ENCODE data around the gene PKP1. TPM values are rescaled to one million over a fixed set of nuclear protein-coding genes. Genes with fewer than 3 reads are reported as not detected.

Gene PKP1
- total RNA-seq, 1 donor from 2014 or later = 0.02 TPM

DNA sequence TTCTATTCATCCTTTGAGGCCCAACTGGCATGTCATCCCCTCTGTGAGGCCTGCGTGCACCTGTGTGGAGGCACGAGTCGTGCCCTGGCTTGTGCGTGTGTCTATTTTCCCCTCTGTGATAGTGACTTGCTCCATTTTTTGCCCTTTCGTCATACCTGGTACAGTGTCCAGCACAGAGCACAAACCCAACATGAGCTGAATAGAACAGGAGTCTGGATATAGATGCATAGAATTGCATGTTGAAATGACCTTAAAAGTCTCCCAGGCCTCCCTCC, 61.7 kb downstream of the PKP1 start:
- no peaks in the 10 kb centered on the region for H3K79me2 ChIP-seq (ENCODE audit: low read depth)
- no peak overlapping the region for H3K4me3 Mint-ChIP-seq
- peaks cover 3% of the 10 kb centered on the region for H3K9me3 Mint-ChIP-seq
- no peaks in the 10 kb centered on the region for H4K20me1 ChIP-seq (ENCODE audit: low read depth)
- no peak overlapping the region for H3K27ac Mint-ChIP-seq
- no peak overlapping the region for H3K4me2 ChIP-seq
- H3F3A ChIP-seq (ENCODE audit: low read depth) = peaks cover 3% of the 10 kb centered on the region
- no peaks in the 10 kb centered on the region for H3K36me3 ChIP-seq
- H3K9me3 ChIP-seq (ENCODE audit: low read depth) = no peaks in the 10 kb centered on the region
- H3K27me3 Mint-ChIP-seq (ENCODE audit: insufficient read depth, low read depth) = no peaks in the 10 kb centered on the region
- peaks cover 13% of the 10 kb centered on the region for H3K4me1 Mint-ChIP-seq
- no peaks in the 10 kb centered on the region for H3K27me3 ChIP-seq
- peaks cover 10% of the 10 kb centered on the region for H3K4me1 ChIP-seq
- H3K9ac ChIP-seq = no peak overlapping the region
- H3K36me3 Mint-ChIP-seq = no peaks in the 10 kb centered on the region
- no peak overlapping the region for H3K27ac ChIP-seq
- H2AFZ ChIP-seq (replicated peaks) = no peak overlapping the region
- DNase-seq (ENCODE audit: low spot score) = no peak
- TF ChIP-seq EZH2 (IDR thresholded peaks at IDR 0.05) = no peak
- TF ChIP-seq, protein P1, sequence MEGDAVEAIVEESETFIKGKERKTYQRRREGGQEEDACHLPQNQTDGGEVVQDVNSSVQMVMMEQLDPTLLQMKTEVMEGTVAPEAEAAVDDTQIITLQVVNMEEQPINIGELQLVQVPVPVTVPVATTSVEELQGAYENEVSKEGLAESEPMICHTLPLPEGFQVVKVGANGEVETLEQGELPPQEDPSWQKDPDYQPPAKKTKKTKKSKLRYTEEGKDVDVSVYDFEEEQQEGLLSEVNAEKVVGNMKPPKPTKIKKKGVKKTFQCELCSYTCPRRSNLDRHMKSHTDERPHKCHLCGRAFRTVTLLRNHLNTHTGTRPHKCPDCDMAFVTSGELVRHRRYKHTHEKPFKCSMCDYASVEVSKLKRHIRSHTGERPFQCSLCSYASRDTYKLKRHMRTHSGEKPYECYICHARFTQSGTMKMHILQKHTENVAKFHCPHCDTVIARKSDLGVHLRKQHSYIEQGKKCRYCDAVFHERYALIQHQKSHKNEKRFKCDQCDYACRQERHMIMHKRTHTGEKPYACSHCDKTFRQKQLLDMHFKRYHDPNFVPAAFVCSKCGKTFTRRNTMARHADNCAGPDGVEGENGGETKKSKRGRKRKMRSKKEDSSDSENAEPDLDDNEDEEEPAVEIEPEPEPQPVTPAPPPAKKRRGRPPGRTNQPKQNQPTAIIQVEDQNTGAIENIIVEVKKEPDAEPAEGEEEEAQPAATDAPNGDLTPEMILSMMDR (IDR thresholded peaks at IDR 0.05) = no peak
- no peak for TF ChIP-seq EZH2phosphoT487 (IDR thresholded peaks at IDR 0.05)
- no peak overlapping the region for H3K4me3 ChIP-seq

DNA sequence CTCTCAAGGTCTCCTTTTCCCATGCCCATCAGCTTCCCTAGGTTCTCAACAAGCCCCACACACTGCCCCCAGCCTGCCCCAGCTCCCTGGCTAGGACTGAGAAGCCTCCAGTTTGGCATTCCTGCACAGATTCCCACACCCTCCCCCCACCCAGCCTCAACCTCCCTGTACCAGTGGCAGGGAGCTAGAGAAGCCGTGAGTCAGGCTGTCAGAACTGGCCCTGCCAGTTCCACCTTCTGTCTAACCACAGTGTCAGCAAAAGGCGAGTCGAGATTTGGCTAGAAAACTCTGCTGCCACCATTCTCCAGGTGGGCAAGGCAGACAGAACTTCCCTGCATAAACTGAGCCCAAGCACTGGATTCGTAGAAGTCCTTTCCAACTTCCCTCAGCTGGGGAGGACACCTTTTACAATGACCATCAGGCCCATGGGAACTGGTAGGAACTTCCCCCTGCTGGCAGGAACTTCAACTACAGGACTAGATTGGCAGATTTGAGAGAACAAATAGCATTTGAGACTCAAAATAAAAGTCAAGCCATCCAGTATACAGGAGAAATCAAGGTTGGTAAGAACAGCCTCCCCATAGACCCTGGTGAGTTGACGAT, 63.1 kb downstream of the PKP1 start:
- Mint-ChIP-seq H3K4me1 (peaks cover 19% of the 10 kb centered on the region), H3K36me3 (no peaks in the 10 kb centered on the region), H3K27ac (peak overlapping the region; percentile 31), H3K4me3 (no peak overlapping the region), H3K9me3 (no peaks in the 10 kb centered on the region), H3K27me3 (ENCODE audit: insufficient read depth, low read depth) (no peaks in the 10 kb centered on the region)
- H3K27me3 ChIP-seq = no peaks in the 10 kb centered on the region
- no peaks in the 10 kb centered on the region for H3K9me3 ChIP-seq (ENCODE audit: low read depth)
- H3K4me1 ChIP-seq = peaks cover 10% of the 10 kb centered on the region
- peak overlapping the region; percentile 61 for H2AFZ ChIP-seq (replicated peaks)
- no peaks in the 10 kb centered on the region for H3K79me2 ChIP-seq (ENCODE audit: low read depth)
- H4K20me1 ChIP-seq (ENCODE audit: low read depth) = no peaks in the 10 kb centered on the region
- no peak overlapping the region for H3K9ac ChIP-seq
- no peak overlapping the region for H3K4me3 ChIP-seq
- no peaks in the 10 kb centered on the region for H3K36me3 ChIP-seq
- no peak overlapping the region for H3K27ac ChIP-seq
- peak; percentile 80 for DNase-seq (ENCODE audit: low spot score)
- no peak for TF ChIP-seq EZH2 (IDR thresholded peaks at IDR 0.05)
- TF ChIP-seq, protein P1 (IDR thresholded peaks at IDR 0.05) = peak; percentile 71
- no peak overlapping the region for H3K4me2 ChIP-seq
- peaks cover 3% of the 10 kb centered on the region for H3F3A ChIP-seq (ENCODE audit: low read depth)

DNA sequence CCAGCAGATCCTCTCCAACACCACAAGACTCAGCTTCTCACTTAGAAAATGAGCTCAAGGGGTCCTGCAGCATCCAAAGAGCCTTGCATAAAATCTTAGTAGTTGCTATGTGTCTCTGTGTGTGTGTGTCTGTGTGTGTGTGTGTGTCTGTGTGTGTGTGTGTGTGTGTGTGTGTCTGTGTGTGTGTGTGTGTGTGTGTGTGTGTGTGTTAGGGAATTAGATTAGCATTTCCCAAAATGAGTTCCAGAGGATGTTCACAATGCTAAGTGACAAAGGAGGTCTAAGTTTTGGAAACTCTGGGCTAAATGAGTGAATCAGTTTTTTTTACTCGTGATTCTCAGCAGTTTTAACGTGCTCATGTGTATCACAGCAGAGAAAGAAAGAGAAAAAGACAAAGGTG, 63.7 kb downstream of the PKP1 start:
- no peaks in the 10 kb centered on the region for H3K27me3 Mint-ChIP-seq (ENCODE audit: insufficient read depth, low read depth)
- H2AFZ ChIP-seq (replicated peaks) = peak overlapping the region; percentile 86
- no peak overlapping the region for H3K27ac ChIP-seq
- H3K36me3 ChIP-seq = no peaks in the 10 kb centered on the region
- H3K4me3 Mint-ChIP-seq = no peak overlapping the region
- no peak for DNase-seq (ENCODE audit: low spot score)
- peaks cover 3% of the 10 kb centered on the region for H3F3A ChIP-seq (ENCODE audit: low read depth)
- H3K27me3 ChIP-seq = no peaks in the 10 kb centered on the region
- H3K4me3 ChIP-seq = no peak overlapping the region
- no peaks in the 10 kb centered on the region for H3K36me3 Mint-ChIP-seq
- H3K9me3 Mint-ChIP-seq = no peaks in the 10 kb centered on the region
- H3K4me1 Mint-ChIP-seq = peaks cover 19% of the 10 kb centered on the region
- no peaks in the 10 kb centered on the region for H4K20me1 ChIP-seq (ENCODE audit: low read depth)
- no peak overlapping the region for H3K27ac Mint-ChIP-seq
- no peaks in the 10 kb centered on the region for H3K9me3 ChIP-seq (ENCODE audit: low read depth)
- H3K4me1 ChIP-seq = peaks cover 10% of the 10 kb centered on the region
- no peak overlapping the region for H3K9ac ChIP-seq
- H3K79me2 ChIP-seq (ENCODE audit: low read depth) = no peaks in the 10 kb centered on the region
- TF ChIP-seq, protein P1 (IDR thresholded peaks at IDR 0.05) = no peak
- TF ChIP-seq EZH2phosphoT487 (IDR thresholded peaks at IDR 0.05) (no peak), EZH2 (IDR thresholded peaks at IDR 0.05) (no peak)
- no peak overlapping the region for H3K4me2 ChIP-seq
